GM21528 (cell line): ENCODE measurements around the gene LSM7.
"Not testable (repeated sequence)": the region's sequence is repeated elsewhere in the genome, so short reads cannot be mapped to it uniquely, and the experiment has no call there.

Experiments used
- ATAC-seq: cut with Tn5 transposase; IDR thresholded peaks from one replicate; pipeline ENCODE4 v1.9.1; 2021; ENCODE audit warnings: mild to moderate bottlenecking, moderate library complexity; ENCODE audit not compliant: unreplicated experiment, low FRiP score

LSM7 gene

GRCh38 chr19:2282062-2282861 lies 46.1 kb downstream of the LSM7 start, which contains the start of gene PEAK3:
Gene PEAK3, minus strand, starts transcription at chr19:2282175. Its CDS starts 1,244 bp downstream, at chr19:2280931.
- ATAC-seq, result no peak

DNA sequence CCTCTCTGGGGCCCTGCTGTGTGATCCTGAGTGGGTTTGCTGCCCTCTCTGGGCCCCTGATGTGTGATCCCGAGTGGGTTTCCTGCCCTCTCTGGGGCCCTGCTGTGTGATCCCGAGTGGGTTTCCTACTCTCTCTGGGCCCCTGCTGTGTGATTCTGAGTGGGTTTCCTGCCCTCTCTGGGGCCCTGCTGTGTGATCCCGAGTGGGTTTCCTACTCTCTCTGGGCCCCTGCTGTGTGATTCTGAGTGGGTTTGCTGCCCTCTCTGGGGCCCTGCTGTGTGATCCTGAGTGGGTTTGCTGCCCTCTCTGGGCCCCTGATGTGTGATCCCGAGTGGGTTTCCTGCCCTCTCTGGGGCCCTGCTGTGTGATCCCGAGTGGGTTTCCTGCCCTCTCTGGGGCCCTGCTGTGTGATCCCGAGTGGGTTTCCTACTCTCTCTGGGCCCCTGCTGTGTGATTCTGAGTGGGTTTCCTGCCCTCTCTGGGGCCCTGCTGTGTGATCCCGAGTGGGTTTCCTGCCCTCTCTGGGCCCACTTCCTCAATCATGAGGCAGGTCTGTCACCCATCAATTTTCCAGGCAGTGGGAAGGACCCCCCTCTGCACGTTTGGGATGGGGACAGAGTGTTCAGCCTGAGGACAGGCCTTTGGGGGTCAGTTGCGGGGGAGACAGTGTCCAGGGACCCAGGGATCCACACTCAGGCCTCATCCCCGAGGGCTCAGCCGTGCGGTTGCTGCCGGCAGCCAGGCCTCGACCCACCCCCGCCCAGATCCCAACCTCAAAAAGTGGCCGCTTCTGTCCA lies 46.9 kb downstream of the LSM7 start:
- ATAC-seq, result not testable (repeated sequence)

GRCh38 chr19:2280633-2281264 lies 47.6 kb downstream of the LSM7 start:
- ATAC-seq, result no peak

- ATAC-seq, result no peak
Measured at GRCh38 chr19:2278459-2279158, 49.8 kb downstream of the LSM7 start.

DNA sequence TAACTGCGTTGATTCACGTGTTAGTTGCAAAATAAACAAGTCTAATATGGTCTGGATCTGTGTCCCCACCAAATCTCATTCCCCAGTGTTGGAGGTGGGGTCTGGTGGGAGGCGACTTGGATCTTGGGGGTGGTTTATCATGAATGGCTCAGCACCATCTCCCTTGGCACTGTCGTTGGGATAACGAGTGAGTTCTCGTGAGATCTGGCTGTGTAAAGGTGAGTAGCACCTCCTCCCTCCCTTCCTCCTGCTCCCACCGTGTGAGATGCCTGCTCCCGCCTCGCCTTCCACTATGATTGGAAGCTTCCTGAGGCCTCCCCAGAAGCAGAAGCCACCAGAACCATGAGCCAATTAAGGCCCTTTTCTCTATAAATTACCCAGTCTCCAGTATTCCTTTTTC lies 51.2 kb downstream of the LSM7 start:
- no peak for ATAC-seq

- ATAC-seq, result no peak
Measured at GRCh38 chr19:2276429-2276986, 51.9 kb downstream of the LSM7 start.

- ATAC-seq, result no peak
Measured at GRCh38 chr19:2275588-2276428, 52.6 kb downstream of the LSM7 start.

- no peak for ATAC-seq
Measured at GRCh38 chr19:2274931-2275535, 53.4 kb downstream of the LSM7 start.

DNA sequence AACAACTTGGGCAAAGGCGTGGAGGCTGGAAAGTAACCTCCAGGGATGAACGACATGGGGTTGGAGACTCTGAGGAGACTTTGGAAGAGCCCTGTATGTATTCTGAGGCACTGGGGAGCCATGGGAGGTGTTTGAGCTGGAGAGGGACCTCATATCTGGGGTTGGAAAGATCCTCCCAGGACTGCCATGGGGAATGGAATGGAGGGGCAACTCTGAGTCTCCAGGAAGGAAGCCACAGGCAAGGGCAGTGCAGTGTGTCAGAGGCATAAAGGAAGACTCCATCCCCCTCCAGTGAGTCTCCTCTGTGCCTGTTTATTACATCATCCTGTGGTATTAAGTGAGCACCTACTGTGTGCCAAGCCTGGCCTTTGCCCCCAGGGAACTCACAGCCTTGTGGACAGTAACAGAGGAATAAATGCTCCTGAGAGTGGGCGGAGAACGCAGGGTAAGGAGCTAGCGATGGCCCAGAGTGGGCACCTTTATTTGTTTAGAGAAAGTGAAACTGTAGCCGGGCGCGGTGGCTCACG lies 54.1 kb downstream of the LSM7 start:
- ATAC-seq, result no peak

DNA sequence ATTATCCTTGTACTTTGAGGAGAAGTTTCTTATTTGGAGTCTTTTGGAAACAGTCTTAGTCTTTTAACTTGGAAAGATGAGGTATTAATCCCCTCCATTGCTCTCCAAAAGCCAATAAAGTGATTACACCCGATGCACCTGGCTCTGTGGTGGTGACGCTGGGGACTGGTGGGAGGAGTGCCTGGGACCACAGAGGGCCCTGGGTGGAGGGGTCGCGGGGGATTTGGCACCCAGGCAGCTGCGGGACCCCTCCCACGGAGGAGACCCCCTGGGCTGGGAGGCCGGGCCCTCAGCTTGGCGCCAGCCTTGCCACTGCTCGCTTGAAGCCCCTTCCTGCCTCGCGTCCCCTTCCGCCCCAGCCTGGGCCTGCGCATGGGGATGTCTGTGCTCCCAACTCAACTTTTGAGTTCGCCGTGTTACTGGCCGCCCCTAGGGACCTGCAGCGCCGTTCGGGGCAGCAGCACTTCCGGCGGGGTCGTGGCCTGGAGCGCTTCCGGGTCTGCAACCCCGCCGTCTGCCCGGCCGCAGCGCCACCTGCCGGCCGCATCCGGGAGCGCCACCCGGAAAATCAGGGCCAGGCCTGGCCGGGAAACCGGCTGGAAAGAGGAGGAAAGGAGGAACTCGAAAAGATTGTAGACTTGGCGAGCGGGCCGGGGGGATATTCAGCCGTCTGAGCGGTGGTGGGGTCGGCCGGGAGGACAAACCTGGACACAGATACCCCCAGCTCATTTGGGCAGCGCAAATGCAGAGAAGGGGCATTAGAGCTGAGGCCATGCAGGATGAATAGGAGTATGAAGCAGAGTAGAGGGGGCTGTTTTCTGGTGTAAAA lies 54.8 kb downstream of the LSM7 start:
- no peak for ATAC-seq
